Measurements from ENCODE around the gene KRTAP5-7. TPM values are rescaled to one million over a fixed set of nuclear protein-coding genes. Genes with fewer than 3 reads are reported as not detected.

Gene KRTAP5-7
- total and polyA plus RNA-seq, 5 donors from 2014 or later, result not detected

GRCh38 chr11:71505781-71506180, 21.3 kb upstream of the KRTAP5-7 start:
- ATAC-seq (ENCODE audit: low read depth in 2 of 2) (no peak), DNase-seq (no peak)
- Mint-ChIP-seq H3K27ac (no peak overlapping the region), H3K27me3 (no peaks in the 10 kb centered on the region), H3K4me3 (no peak overlapping the region), H3K4me1 (peaks cover 0 to 2% (median 0%) of the 10 kb centered on the region in 4 donors), H3K9me3 (peaks cover 6 to 39% (median 11%) of the 10 kb centered on the region in 7 donors), H3K36me3 (peaks cover 30% of the 10 kb centered on the region)
- no peak overlapping the region for H3K27ac ChIP-seq (ENCODE audit: insufficient read depth, low read length, poor library complexity, severe bottlenecking)
- peaks cover 30% of the 10 kb centered on the region for H3K36me3 ChIP-seq (ENCODE audit: control insufficient read depth, insufficient read depth, low read length)
- H3K4me1 ChIP-seq (ENCODE audit: control insufficient read depth, insufficient read depth, low read length, poor library complexity, severe bottlenecking), result no peaks in the 10 kb centered on the region
- no peak overlapping the region for H3K4me3 ChIP-seq (ENCODE audit: low read depth, low read length)
- peaks cover 0 to 17% of the 10 kb centered on the region in 2 experiments for H3K9me3 ChIP-seq (ENCODE audit: control insufficient read depth in 2 of 2, low read length in 2 of 2)
- no peaks in the 10 kb centered on the region for H3K27me3 ChIP-seq (ENCODE audit: control insufficient read depth, insufficient read depth, low read length)

DNA sequence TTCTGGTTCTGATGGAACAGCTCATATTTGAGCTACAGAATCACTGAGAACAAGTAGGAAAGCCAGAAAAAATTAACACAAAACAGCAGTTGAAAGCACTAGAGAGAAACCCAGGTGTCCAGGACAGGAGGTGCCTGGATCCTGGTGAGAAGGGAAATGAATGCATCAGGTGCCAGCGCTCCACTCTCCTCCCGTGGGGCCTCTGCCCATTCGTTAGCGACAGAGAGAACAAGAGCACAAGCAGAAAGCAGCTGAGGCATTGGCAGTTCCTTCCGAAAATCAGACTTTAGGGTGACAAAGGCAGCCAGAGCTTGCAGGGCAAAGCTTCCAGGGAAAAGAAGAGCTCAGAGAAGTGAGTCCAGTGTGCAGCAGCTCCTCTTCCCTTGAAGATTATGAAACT, 20.0 kb upstream of the KRTAP5-7 start:
- H3K4me3 Mint-ChIP-seq, result no peak overlapping the region
- Histone ChIP-seq H3K4me3 (ENCODE audit: low read depth, low read length) (no peak overlapping the region), H3K9me3 (ENCODE audit: control insufficient read depth in 2 of 2, low read length in 2 of 2) (peaks cover 0 to 17% of the 10 kb centered on the region in 2 experiments), H3K36me3 (ENCODE audit: control insufficient read depth, insufficient read depth, low read length) (peaks cover 19% of the 10 kb centered on the region), H3K4me1 (ENCODE audit: control insufficient read depth, insufficient read depth, low read length, poor library complexity, severe bottlenecking) (no peaks in the 10 kb centered on the region), H3K27ac (ENCODE audit: insufficient read depth, low read length, poor library complexity, severe bottlenecking) (no peak overlapping the region), H3K27me3 (ENCODE audit: control insufficient read depth, insufficient read depth, low read length) (no peaks in the 10 kb centered on the region)
- peaks cover 28% of the 10 kb centered on the region for H3K36me3 Mint-ChIP-seq
- H3K27me3 Mint-ChIP-seq, result no peaks in the 10 kb centered on the region
- H3K4me1 Mint-ChIP-seq, result peaks cover 0 to 2% (median 0%) of the 10 kb centered on the region in 4 donors
- H3K27ac Mint-ChIP-seq, result no peak overlapping the region
- H3K9me3 Mint-ChIP-seq, result peaks cover 6 to 46% (median 11%) of the 10 kb centered on the region in 7 donors
- DNase-seq (no peak), ATAC-seq (ENCODE audit: low read depth in 2 of 2) (no peak)

GRCh38 chr11:71518506-71519471, 8.3 kb upstream of the KRTAP5-7 start:
- ATAC-seq (ENCODE audit: low read depth in 2 of 2) (no peak), DNase-seq (no peak)
- H3K27me3 Mint-ChIP-seq, result no peaks in the 10 kb centered on the region
- H3K4me1 Mint-ChIP-seq, result no peaks in the 10 kb centered on the region
- H3K9me3 Mint-ChIP-seq, result peaks cover 0 to 9% (median 2%) of the 10 kb centered on the region in 7 donors
- H3K9me3 ChIP-seq (ENCODE audit: control insufficient read depth in 2 of 2, low read length in 2 of 2), result no peaks in the 10 kb centered on the region
- no peaks in the 10 kb centered on the region for H3K4me1 ChIP-seq (ENCODE audit: control insufficient read depth, insufficient read depth, low read length, poor library complexity, severe bottlenecking)
- no peaks in the 10 kb centered on the region for H3K36me3 ChIP-seq (ENCODE audit: control insufficient read depth, insufficient read depth, low read length)
- H3K4me3 Mint-ChIP-seq, result no peak overlapping the region
- no peaks in the 10 kb centered on the region for H3K36me3 Mint-ChIP-seq
- H3K4me3 ChIP-seq (ENCODE audit: low read depth, low read length), result no peak overlapping the region
- H3K27ac Mint-ChIP-seq, result no peak overlapping the region
- no peak overlapping the region for H3K27ac ChIP-seq (ENCODE audit: insufficient read depth, low read length, poor library complexity, severe bottlenecking)
- no peaks in the 10 kb centered on the region for H3K27me3 ChIP-seq (ENCODE audit: control insufficient read depth, insufficient read depth, low read length)

DNA sequence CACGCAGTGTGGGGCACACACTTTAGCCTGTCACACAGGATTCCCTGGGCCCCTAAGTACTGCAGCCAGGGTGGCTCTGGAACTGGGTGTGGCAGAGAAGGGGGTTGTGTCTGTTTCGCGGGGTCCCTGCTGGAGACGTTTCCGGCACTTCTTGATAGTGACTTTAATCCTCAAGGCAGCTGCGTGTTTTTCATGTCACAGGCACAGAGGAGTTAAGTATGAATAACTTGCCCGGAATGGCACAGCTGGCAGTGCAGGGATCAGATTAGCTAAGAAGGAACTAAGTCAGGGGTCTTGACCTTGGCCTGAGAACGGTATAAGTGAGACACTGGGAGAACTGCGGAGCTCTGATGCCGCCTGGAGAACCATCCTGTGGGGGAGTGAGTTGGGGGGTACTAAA, 7.5 kb upstream of the KRTAP5-7 start:
- Histone ChIP-seq H3K4me1 (ENCODE audit: control insufficient read depth, insufficient read depth, low read length, poor library complexity, severe bottlenecking) (no peaks in the 10 kb centered on the region), H3K27ac (ENCODE audit: insufficient read depth, low read length, poor library complexity, severe bottlenecking) (no peak overlapping the region), H3K4me3 (ENCODE audit: low read depth, low read length) (no peak overlapping the region), H3K27me3 (ENCODE audit: control insufficient read depth, insufficient read depth, low read length) (no peaks in the 10 kb centered on the region), H3K36me3 (ENCODE audit: control insufficient read depth, insufficient read depth, low read length) (no peaks in the 10 kb centered on the region), H3K9me3 (ENCODE audit: control insufficient read depth in 2 of 2, low read length in 2 of 2) (no peaks in the 10 kb centered on the region)
- H3K27me3 Mint-ChIP-seq, result no peaks in the 10 kb centered on the region
- H3K4me1 Mint-ChIP-seq, result no peaks in the 10 kb centered on the region
- no peaks in the 10 kb centered on the region for H3K36me3 Mint-ChIP-seq
- DNase-seq (no peak), ATAC-seq (ENCODE audit: low read depth in 2 of 2) (no peak)
- no peak overlapping the region for H3K4me3 Mint-ChIP-seq
- no peak overlapping the region for H3K27ac Mint-ChIP-seq
- peaks cover 0 to 11% (median 2%) of the 10 kb centered on the region in 7 donors for H3K9me3 Mint-ChIP-seq

- no peak for ATAC-seq (ENCODE audit: low read depth in 2 of 2)
- H3K27me3 Mint-ChIP-seq, result peaks cover 4% of the 10 kb centered on the region
- H3K36me3 ChIP-seq (ENCODE audit: control insufficient read depth, insufficient read depth, low read length), result no peaks in the 10 kb centered on the region
- no peak overlapping the region for H3K27ac Mint-ChIP-seq
- no peaks in the 10 kb centered on the region for H3K27me3 ChIP-seq (ENCODE audit: control insufficient read depth, insufficient read depth, low read length)
- DNase-seq, result no peak
- no peak overlapping the region for H3K4me3 ChIP-seq (ENCODE audit: low read depth, low read length)
- H3K4me3 Mint-ChIP-seq, result no peak overlapping the region
- no peaks in the 10 kb centered on the region for H3K36me3 Mint-ChIP-seq
- no peaks in the 10 kb centered on the region for H3K4me1 ChIP-seq (ENCODE audit: control insufficient read depth, insufficient read depth, low read length, poor library complexity, severe bottlenecking)
- no peaks in the 10 kb centered on the region for H3K9me3 ChIP-seq (ENCODE audit: control insufficient read depth in 2 of 2, low read length in 2 of 2)
- H3K9me3 Mint-ChIP-seq, result peaks cover 0 to 4% (median 0%) of the 10 kb centered on the region in 7 donors
- no peak overlapping the region for H3K27ac ChIP-seq (ENCODE audit: insufficient read depth, low read length, poor library complexity, severe bottlenecking)
- H3K4me1 Mint-ChIP-seq, result no peaks in the 10 kb centered on the region
These were observed 1.7 kb upstream of the KRTAP5-7 start for GRCh38 chr11:71525188-71525937.

GRCh38 chr11:71525938-71526495, 1.1 kb upstream of the KRTAP5-7 start:
- Mint-ChIP-seq H3K4me3 (no peak overlapping the region), H3K4me1 (no peaks in the 10 kb centered on the region), H3K27me3 (peaks cover 4% of the 10 kb centered on the region), H3K27ac (no peak overlapping the region), H3K9me3 (peaks cover 0 to 4% (median 0%) of the 10 kb centered on the region in 7 donors), H3K36me3 (no peaks in the 10 kb centered on the region)
- H3K27me3 ChIP-seq (ENCODE audit: control insufficient read depth, insufficient read depth, low read length), result no peaks in the 10 kb centered on the region
- no peak for ATAC-seq (ENCODE audit: low read depth in 2 of 2)
- H3K4me3 ChIP-seq (ENCODE audit: low read depth, low read length), result no peak overlapping the region
- DNase-seq, result no peak
- H3K4me1 ChIP-seq (ENCODE audit: control insufficient read depth, insufficient read depth, low read length, poor library complexity, severe bottlenecking), result no peaks in the 10 kb centered on the region
- no peaks in the 10 kb centered on the region for H3K36me3 ChIP-seq (ENCODE audit: control insufficient read depth, insufficient read depth, low read length)
- H3K27ac ChIP-seq (ENCODE audit: insufficient read depth, low read length, poor library complexity, severe bottlenecking), result no peak overlapping the region
- no peaks in the 10 kb centered on the region for H3K9me3 ChIP-seq (ENCODE audit: control insufficient read depth in 2 of 2, low read length in 2 of 2)

GRCh38 chr11:71527576-71528210, 626 bp downstream of the KRTAP5-7 start:
- ATAC-seq (ENCODE audit: low read depth in 2 of 2) (no peak), DNase-seq (no peak)
- Mint-ChIP-seq H3K27ac (peak overlapping the region in 1 of 3 donors; percentile 41), H3K4me3 (no peak overlapping the region), H3K36me3 (no peaks in the 10 kb centered on the region), H3K4me1 (no peaks in the 10 kb centered on the region), H3K27me3 (peaks cover 4% of the 10 kb centered on the region), H3K9me3 (peaks cover 0 to 2% (median 0%) of the 10 kb centered on the region in 7 donors)
- Histone ChIP-seq H3K27me3 (ENCODE audit: control insufficient read depth, insufficient read depth, low read length) (no peaks in the 10 kb centered on the region), H3K9me3 (ENCODE audit: control insufficient read depth in 2 of 2, low read length in 2 of 2) (no peaks in the 10 kb centered on the region), H3K36me3 (ENCODE audit: control insufficient read depth, insufficient read depth, low read length) (no peaks in the 10 kb centered on the region), H3K4me1 (ENCODE audit: control insufficient read depth, insufficient read depth, low read length, poor library complexity, severe bottlenecking) (no peaks in the 10 kb centered on the region), H3K4me3 (ENCODE audit: low read depth, low read length) (no peak overlapping the region), H3K27ac (ENCODE audit: insufficient read depth, low read length, poor library complexity, severe bottlenecking) (no peak overlapping the region)

Data from CD4-positive, CD25-positive, alpha-beta regulatory T cell (primary cell).